HepG2 (cell line): ENCODE measurements around the gene RHOBTB1. TPM values are rescaled to one million over a fixed set of nuclear protein-coding genes. Genes with fewer than 3 reads are reported as not detected.

Experiments used
- ARNT2 ChIP-seq: sonication (generic); formaldehyde crosslinking; IDR thresholded peaks from 2 replicates; pipeline ENCODE4 v1.8.0; 2022; ENCODE audit warnings: mild to moderate bottlenecking, low read depth, missing genetic modification reagents, moderate library complexity
- ASH2L ChIP-seq: fragments of 300-600, 200-600 bp; sonication (generic); IDR thresholded peaks from 2 replicates; pipeline ENCODE4 v1.7.0; 2017; ENCODE audit warnings: low read depth, mild to moderate bottlenecking, moderate library complexity, mixed read lengths, low read length; ENCODE audit not compliant: insufficient read length
- BCL6 ChIP-seq: IDR thresholded peaks from 2 replicates; pipeline ENCODE4 v1.6.1; 2016; ENCODE audit warnings: missing genetic modification reagents, missing compliant biosample characterization
- CTCF ChIP-seq: sonication (generic); formaldehyde crosslinking; IDR thresholded peaks from 2 replicates; pipeline ENCODE4 v1.5.0; 2020; ENCODE audit warnings: mild to moderate bottlenecking, missing genetic modification reagents, moderate library complexity
- ELF4 ChIP-seq: sonication (generic); formaldehyde crosslinking; IDR thresholded peaks from 2 replicates; pipeline ENCODE4 v1.5.0; 2020; ENCODE audit warnings: missing genetic modification reagents, mild to moderate bottlenecking, moderate library complexity, borderline replicate concordance
- ERF ChIP-seq: IDR thresholded peaks from 2 replicates; pipeline ENCODE4 v1.6.1; 2018; ENCODE audit warnings: missing biosample characterization, missing genetic modification reagents
- FOXA1 ChIP-seq, 2 experiments: fragments of 450-650 bp in 1 of 2; sonication (generic) in 1 of 2; formaldehyde crosslinking in 1 of 2; IDR thresholded peaks; 2 replicates each; pipeline versions ENCODE4 v1.4.0 to v1.6.1; 2016 to 2020; ENCODE audit warnings: missing genetic modification reagents in 1 of 2
- HHEX ChIP-seq: IDR thresholded peaks from 2 replicates; pipeline ENCODE4 v1.6.1; 2016; ENCODE audit warnings: control low read depth
- HMG20B ChIP-seq: conservative IDR thresholded peaks from 2 replicates; pipeline ENCODE4 v1.6.1; 2016; ENCODE audit warnings: missing genetic modification reagents, missing compliant biosample characterization
- RBM22 ChIP-seq: fragments of 200-400 bp; formaldehyde crosslinking; optimal IDR thresholded peaks from 2 replicates; pipeline ENCODE3; 2017; ENCODE audit warnings: mild to moderate bottlenecking, low read length, moderate library complexity
- SKI ChIP-seq: fragments of 450-650 bp; IDR thresholded peaks from one replicate; pipeline ENCODE4 v1.6.1; 2018; ENCODE audit warnings: mild to moderate bottlenecking; ENCODE audit not compliant: partially characterized antibody
- SMAD1 ChIP-seq: sonication (generic); formaldehyde crosslinking; IDR thresholded peaks from 2 replicates; pipeline ENCODE4 v1.4.0; 2020; ENCODE audit warnings: missing genetic modification reagents, low read depth, mild to moderate bottlenecking, borderline replicate concordance
- SOX6 ChIP-seq, 2 experiments: fragments of 450-650 bp in 1 of 2; sonication (generic) in 1 of 2; formaldehyde crosslinking in 1 of 2; IDR thresholded peaks; 2 replicates each; pipeline versions ENCODE4 v1.4.0 to v1.6.1; 2017 to 2020; ENCODE audit warnings: antibody characterized with exemption in 1 of 2, mild to moderate bottlenecking in 1 of 2, missing genetic modification reagents in 1 of 2
- ZNF276 ChIP-seq: sonication (generic); formaldehyde crosslinking; IDR thresholded peaks from 2 replicates; pipeline ENCODE4 v1.4.0; 2020; ENCODE audit warnings: mild to moderate bottlenecking, low read depth, missing genetic modification reagents
- ZNF33A ChIP-seq: sonication (generic); formaldehyde crosslinking; IDR thresholded peaks from 2 replicates; pipeline ENCODE4 v1.5.1; 2020; ENCODE audit warnings: missing genetic modification reagents, mild to moderate bottlenecking, moderate library complexity, borderline replicate concordance
- ZNF382 ChIP-seq: sonication (generic); formaldehyde crosslinking; IDR thresholded peaks from 2 replicates; pipeline ENCODE4 v1.5.0; 2020; ENCODE audit warnings: missing genetic modification reagents, mild to moderate bottlenecking, borderline replicate concordance
- ZNF547 ChIP-seq: sonication (generic); formaldehyde crosslinking; IDR thresholded peaks from 2 replicates; pipeline ENCODE4 v1.5.1; 2020; ENCODE audit warnings: mild to moderate bottlenecking, missing genetic modification reagents
- ZNF629 ChIP-seq: sonication (generic); formaldehyde crosslinking; conservative IDR thresholded peaks from 2 replicates; pipeline ENCODE4 v1.5.0; 2020; ENCODE audit warnings: missing genetic modification reagents
- ZNF777 ChIP-seq: sonication (generic); formaldehyde crosslinking; IDR thresholded peaks from 2 replicates; pipeline ENCODE4 v1.4.0; 2020; ENCODE audit warnings: missing genetic modification reagents
- ZNF788 ChIP-seq: sonication (generic); formaldehyde crosslinking; IDR thresholded peaks from 2 replicates; pipeline ENCODE4 v1.5.0; 2020; ENCODE audit warnings: mild to moderate bottlenecking, missing genetic modification reagents, borderline replicate concordance
- ZNF839 ChIP-seq: sonication (generic); formaldehyde crosslinking; IDR thresholded peaks from 2 replicates; pipeline ENCODE4 v1.4.0; 2020; ENCODE audit warnings: missing genetic modification reagents, mild to moderate bottlenecking, borderline replicate concordance
- polyA plus RNA-seq, 8 experiments: library from polyadenylated mRNA; depleted of rRNA in 3 of 8; stranded (reverse) in 7 of 8; unstranded in 1 of 8; fragments of >200 nt; fragmentation: Illumina TruSeq in 4 of 8; extraction: Trizol in 4 of 8; gene quantifications; 2 replicates each; pipeline versions ENCODE4 v1.2.1 to v1.2.3, GENCODE V29; 2011 to 2016; ENCODE audit warnings: low read depth in 4 of 8, missing spikeins in 1 of 8, mixed read lengths in 1 of 8; ENCODE audit not compliant: insufficient read depth in 1 of 8
- total RNA-seq, 5 experiments: library from RNA; depleted of rRNA; stranded (reverse); fragments of >200 nt; fragmentation: Illumina TruSeq; extraction: Trizol; gene quantifications; 2 replicates each; pipeline ENCODE4 v1.2.3, GENCODE V29; 2016; ENCODE audit warnings: low read depth in 1 of 5
- TF ChIP-seq, protein P1 (sequence below): sonication (generic); formaldehyde crosslinking; IDR thresholded peaks from 2 replicates; pipeline ENCODE4; 2020; ENCODE audit warnings: missing genetic modification reagents, mild to moderate bottlenecking, borderline replicate concordance

Gene RHOBTB1
- total and polyA plus RNA-seq, 2 of the 13 experiments (the other 11 are each of a cell fraction or from before 2014, with no cell fraction given) = 18.8 to 59.5 TPM

- TF ChIP-seq, protein P1, sequence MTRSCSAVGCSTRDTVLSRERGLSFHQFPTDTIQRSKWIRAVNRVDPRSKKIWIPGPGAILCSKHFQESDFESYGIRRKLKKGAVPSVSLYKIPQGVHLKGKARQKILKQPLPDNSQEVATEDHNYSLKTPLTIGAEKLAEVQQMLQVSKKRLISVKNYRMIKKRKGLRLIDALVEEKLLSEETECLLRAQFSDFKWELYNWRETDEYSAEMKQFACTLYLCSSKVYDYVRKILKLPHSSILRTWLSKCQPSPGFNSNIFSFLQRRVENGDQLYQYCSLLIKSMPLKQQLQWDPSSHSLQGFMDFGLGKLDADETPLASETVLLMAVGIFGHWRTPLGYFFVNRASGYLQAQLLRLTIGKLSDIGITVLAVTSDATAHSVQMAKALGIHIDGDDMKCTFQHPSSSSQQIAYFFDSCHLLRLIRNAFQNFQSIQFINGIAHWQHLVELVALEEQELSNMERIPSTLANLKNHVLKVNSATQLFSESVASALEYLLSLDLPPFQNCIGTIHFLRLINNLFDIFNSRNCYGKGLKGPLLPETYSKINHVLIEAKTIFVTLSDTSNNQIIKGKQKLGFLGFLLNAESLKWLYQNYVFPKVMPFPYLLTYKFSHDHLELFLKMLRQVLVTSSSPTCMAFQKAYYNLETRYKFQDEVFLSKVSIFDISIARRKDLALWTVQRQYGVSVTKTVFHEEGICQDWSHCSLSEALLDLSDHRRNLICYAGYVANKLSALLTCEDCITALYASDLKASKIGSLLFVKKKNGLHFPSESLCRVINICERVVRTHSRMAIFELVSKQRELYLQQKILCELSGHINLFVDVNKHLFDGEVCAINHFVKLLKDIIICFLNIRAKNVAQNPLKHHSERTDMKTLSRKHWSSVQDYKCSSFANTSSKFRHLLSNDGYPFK (CRISPR knock-in tag) = 0 out of 2 replicates have a peak, but pooled peaks have one; percentile 12
- TF ChIP-seq ERF (CRISPR knock-in tag) = 0 out of 2 replicates have a peak, but pooled peaks have one; percentile 2
- no peak for TF ChIP-seq RBM22
- TF ChIP-seq CTCF = no peak
- no peak for TF ChIP-seq ELF4 (CRISPR knock-in tag)
- peak; percentile 36 for TF ChIP-seq ASH2L
- TF ChIP-seq ZNF788 (CRISPR knock-in tag) = no peak
- TF ChIP-seq ZNF777 (CRISPR knock-in tag) = no peak
- peak; percentile 33 for TF ChIP-seq SKI
- no peak for TF ChIP-seq SOX6 (IDR thresholded peaks at IDR 0.05)
- TF ChIP-seq SOX6 (CRISPR knock-in tag; IDR thresholded peaks at IDR 0.05) = peak; percentile 29
- no peak for TF ChIP-seq ZNF33A
- peak; percentile 59 for TF ChIP-seq BCL6 (CRISPR knock-in tag)
- no peak for TF ChIP-seq HMG20B (CRISPR knock-in tag)
- TF ChIP-seq ZNF629 (CRISPR knock-in tag) = no peak
- TF ChIP-seq FOXA1 (IDR thresholded peaks at IDR 0.05) = peak; percentile 29; the same call in 1 of the 2 replicates
- no peak for TF ChIP-seq FOXA1 (CRISPR knock-in tag; IDR thresholded peaks at IDR 0.05)
- TF ChIP-seq HHEX = peak; percentile 67
- TF ChIP-seq ZNF276 (CRISPR knock-in tag) = no peak
- TF ChIP-seq ARNT2 (CRISPR knock-in tag) = 0 out of 2 replicates have a peak, but pooled peaks have one; percentile 46
- no peak for TF ChIP-seq SMAD1 (CRISPR knock-in tag)
- no peak for TF ChIP-seq ZNF547
- TF ChIP-seq ZNF382 = no peak
- TF ChIP-seq ZNF839 (CRISPR knock-in tag) = no peak
Measured at GRCh38 chr10:60942788-60943315, 1.1 kb downstream of the RHOBTB1 start (continued).
